ENCODE measurements around the gene TADA2B.

GRCh38 chr4:7041801-7042502 is 1.2 kb upstream of the TADA2B start:
- no peak for TF ChIP-seq CTCF (conservative IDR thresholded peaks at IDR 0.05; ENCODE audit: low read length)
- no peak for TF ChIP-seq EZH2phosphoT487 (IDR thresholded peaks at IDR 0.05; ENCODE audit: borderline replicate concordance)

Data from Loucy (cell line).